H7 (cell line): Measurements from ENCODE around the gene NCAM1. TPM values are rescaled to one million over a fixed set of nuclear protein-coding genes. Genes with fewer than 3 reads are reported as not detected.
A peak's percentile ranks its signal among the peaks of the same experiment; 100 is the strongest.
"Not testable (repeated sequence)": the region's sequence is repeated elsewhere in the genome, so short reads cannot be mapped to it uniquely, and the experiment has no call there.

Source experiments
- DNase-seq: peaks from one replicate; pipeline ENCODE4 v3.0.0; 2012
- H3K27me3 ChIP-seq: 2 replicates; pipeline ENCODE4 v1.6.0; 2011; ENCODE audit warnings: mild to moderate bottlenecking, low read length; ENCODE audit not compliant: control insufficient read depth, insufficient read depth
- H3K36me3 ChIP-seq: replicated peaks from 2 replicates; pipeline ENCODE4 v1.5.1; 2011; ENCODE audit warnings: low read length; ENCODE audit not compliant: control insufficient read depth, insufficient read depth
- H3K4me3 ChIP-seq: 2 replicates; pipeline ENCODE4 v1.5.1; 2011; ENCODE audit warnings: low read depth, mild to moderate bottlenecking, control low read depth, low read length, moderate library complexity; ENCODE audit not compliant: insufficient read depth
- total RNA-seq: library from RNA; depleted of rRNA; stranded (reverse); fragments of >200 nt; shearing (Covaris generic); gene quantifications from 2 replicates; pipeline ENCODE4 v1.2.3, GENCODE V29; 2014

Gene NCAM1
- total RNA-seq, 1 experiment from 2014 or later: 7.1 TPM

DNA sequence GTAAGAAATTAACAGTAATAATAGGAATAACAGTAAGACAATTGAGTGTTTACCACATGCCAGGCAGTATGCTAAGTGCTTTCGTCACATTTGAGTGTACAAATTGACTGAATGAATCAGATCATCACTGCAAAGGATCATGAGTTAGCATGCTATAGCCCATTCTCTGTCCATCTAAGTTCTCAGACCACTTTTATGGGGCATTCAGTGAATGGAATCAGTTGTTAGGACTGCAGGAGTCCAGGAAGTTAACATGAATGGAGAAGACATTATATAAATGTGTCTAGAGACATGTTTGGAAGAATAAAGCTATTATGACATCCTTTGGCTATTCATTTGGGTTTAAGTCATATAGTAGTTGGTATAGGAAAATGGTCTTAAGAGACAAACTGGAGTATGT, 59.9 kb downstream of the NCAM1 start:
- H3K4me3 ChIP-seq: no peak overlapping the region
- peaks cover 2% of the 10 kb centered on the region; the same call in 1 of the 2 replicates for H3K27me3 ChIP-seq
- no peak for DNase-seq
- H3K36me3 ChIP-seq: no peaks in the 10 kb centered on the region

- Histone ChIP-seq H3K36me3 (no peaks in the 10 kb centered on the region), H3K27me3 (no peaks in the 10 kb centered on the region), H3K4me3 (no peak overlapping the region)
- no peak for DNase-seq
Measured at GRCh38 chr11:113022262-113022661, 61.0 kb downstream of the NCAM1 start.

DNA sequence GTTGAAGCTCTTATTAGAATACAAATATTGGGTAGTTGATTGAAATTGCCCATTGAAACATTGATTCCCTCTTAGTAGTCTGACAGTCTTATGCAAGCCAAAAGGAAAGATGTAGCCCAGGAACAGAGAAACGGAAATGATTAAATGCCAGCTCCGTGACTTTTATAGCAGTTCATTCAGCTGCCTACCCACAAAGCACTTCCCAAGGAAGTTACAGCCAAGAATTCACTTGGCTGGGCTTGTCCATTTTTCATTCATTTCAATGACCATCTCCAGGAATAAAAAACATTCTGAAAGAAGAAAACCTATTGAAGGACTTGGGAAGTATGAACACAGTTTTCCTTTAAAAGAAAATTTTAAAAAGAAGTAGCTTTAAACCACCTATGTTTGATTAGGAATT, 62.0 kb downstream of the NCAM1 start:
- H3K36me3 ChIP-seq: no peaks in the 10 kb centered on the region
- H3K4me3 ChIP-seq: no peak overlapping the region
- no peak for DNase-seq
- H3K27me3 ChIP-seq: no peaks in the 10 kb centered on the region

DNA sequence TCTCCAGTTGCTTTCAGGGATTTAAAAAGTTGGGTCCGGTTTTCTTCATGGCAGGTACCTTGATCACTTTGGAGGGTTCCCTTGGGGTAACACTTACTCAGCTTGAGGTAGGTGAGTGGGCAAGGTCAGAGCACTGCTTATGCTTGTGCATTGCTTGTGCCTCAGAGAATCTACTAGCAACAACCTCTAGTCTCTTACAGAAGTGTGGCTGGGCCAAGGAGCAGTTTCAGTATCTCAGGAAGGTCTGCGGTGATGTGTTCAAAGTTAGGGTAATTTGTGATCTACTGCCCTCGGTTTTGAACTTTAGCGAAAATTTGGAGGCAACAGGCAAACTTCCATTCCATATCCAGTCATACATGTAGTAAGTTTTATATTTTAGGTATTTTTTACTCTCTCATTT, 62.8 kb downstream of the NCAM1 start:
- no peaks in the 10 kb centered on the region for H3K36me3 ChIP-seq
- H3K4me3 ChIP-seq: no peak overlapping the region
- H3K27me3 ChIP-seq: no peaks in the 10 kb centered on the region
- DNase-seq: no peak

DNA sequence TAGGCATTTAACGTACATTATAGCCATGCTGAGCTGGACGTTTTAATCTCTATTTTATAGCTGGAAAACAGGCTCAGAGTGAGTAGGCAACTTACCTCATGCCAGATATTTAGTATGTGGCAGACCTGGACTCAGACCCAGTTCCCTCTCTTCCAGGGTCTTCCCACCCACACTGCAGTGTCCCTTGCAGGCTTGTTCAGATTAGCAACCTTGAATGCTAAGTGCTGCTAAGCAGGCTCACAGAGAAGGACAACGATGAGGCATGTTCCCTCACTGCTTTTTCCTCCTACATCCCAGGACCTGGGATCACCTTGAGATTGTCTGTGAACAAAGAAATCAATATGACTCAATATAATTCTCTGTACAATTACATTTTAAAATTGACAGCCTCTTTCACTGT, 65.6 kb downstream of the NCAM1 start:
- no peaks in the 10 kb centered on the region for H3K36me3 ChIP-seq
- DNase-seq: no peak
- H3K4me3 ChIP-seq: no peak overlapping the region
- H3K27me3 ChIP-seq: no peaks in the 10 kb centered on the region

GRCh38 chr11:113034576-113034975, 73.4 kb downstream of the NCAM1 start:
- no peaks in the 10 kb centered on the region; the same call in 1 of the 2 replicates for H3K27me3 ChIP-seq
- H3K4me3 ChIP-seq: no peak overlapping the region
- no peaks in the 10 kb centered on the region for H3K36me3 ChIP-seq
- DNase-seq: no peak

DNA sequence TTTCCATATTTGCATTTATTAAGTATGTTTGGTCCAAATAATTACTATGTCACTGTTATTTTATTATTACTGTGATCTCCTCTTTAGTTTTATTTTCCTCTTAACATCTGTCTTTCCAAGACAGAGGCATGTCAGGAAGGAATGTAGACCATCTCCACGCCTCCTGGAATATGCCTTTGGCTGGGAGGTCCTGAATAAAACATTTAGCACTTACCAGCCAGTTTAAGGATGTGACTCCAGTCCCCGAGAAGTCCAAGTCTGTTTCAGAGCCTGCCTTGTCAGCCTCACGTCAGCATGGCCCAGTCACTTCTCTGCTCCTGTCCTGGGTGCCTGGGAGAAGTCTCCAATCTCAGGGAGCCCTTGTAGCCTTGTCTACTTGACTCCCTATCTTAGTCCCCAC, 74.5 kb downstream of the NCAM1 start:
- no peaks in the 10 kb centered on the region; the same call in 1 of the 2 replicates for H3K27me3 ChIP-seq
- DNase-seq: no peak
- H3K36me3 ChIP-seq: no peaks in the 10 kb centered on the region
- H3K4me3 ChIP-seq: no peak overlapping the region

DNA sequence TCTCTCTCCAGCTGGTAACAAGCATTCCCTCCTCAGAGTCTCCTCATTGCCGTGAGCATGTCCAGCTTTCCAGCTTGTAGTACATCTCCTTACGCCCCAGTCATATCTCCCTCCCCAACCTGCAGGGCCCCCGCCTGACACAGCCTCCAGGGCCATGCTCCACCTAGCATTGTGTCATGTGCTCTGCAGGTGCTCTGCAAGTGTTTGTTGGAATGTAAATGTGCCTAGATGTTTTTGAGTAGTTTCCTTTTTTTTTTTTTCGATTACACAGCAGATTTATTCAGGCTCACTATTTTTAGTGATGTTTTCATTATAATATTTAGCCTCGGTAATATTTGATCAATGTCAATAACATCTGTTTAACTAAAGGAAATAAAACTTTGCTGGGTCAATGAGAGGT, 82.5 kb downstream of the NCAM1 start:
- H3K4me3 ChIP-seq: no peak overlapping the region
- no peaks in the 10 kb centered on the region for H3K36me3 ChIP-seq
- no peaks in the 10 kb centered on the region; the same call in 1 of the 2 replicates for H3K27me3 ChIP-seq
- peak; percentile 28 for DNase-seq

DNA sequence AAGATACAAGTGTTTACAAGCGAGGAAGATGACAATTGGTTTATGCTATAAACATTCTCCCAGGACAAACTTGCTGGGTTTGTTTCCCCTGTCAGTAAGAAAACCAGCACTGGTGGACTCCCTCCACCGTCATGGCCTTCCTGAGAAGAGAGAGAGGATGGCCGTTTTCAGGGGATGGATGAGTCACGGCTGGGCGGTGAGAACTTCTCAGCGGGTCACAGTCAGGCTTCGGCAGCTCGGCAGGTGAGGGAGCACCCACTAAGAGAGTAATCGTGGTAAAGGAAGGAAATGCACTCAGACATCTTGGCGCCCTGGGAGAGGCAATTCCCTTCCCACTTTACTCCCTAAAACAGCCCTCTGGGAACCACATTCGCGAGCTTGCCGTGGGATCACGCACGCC, 83.9 kb downstream of the NCAM1 start:
- peak; percentile 29 for DNase-seq
- Histone ChIP-seq H3K27me3 (no peaks in the 10 kb centered on the region; the same call in 1 of the 2 replicates), H3K36me3 (no peaks in the 10 kb centered on the region), H3K4me3 (no peak overlapping the region)

GRCh38 chr11:113046866-113047265, 85.6 kb downstream of the NCAM1 start:
- no peaks in the 10 kb centered on the region for H3K36me3 ChIP-seq
- no peaks in the 10 kb centered on the region; the same call in 1 of the 2 replicates for H3K27me3 ChIP-seq
- DNase-seq: no peak
- no peak overlapping the region for H3K4me3 ChIP-seq

GRCh38 chr11:113048820-113049768, 87.9 kb downstream of the NCAM1 start:
- H3K36me3 ChIP-seq: no peaks in the 10 kb centered on the region
- DNase-seq: no peak
- no peak overlapping the region for H3K4me3 ChIP-seq
- no peaks in the 10 kb centered on the region for H3K27me3 ChIP-seq

DNA sequence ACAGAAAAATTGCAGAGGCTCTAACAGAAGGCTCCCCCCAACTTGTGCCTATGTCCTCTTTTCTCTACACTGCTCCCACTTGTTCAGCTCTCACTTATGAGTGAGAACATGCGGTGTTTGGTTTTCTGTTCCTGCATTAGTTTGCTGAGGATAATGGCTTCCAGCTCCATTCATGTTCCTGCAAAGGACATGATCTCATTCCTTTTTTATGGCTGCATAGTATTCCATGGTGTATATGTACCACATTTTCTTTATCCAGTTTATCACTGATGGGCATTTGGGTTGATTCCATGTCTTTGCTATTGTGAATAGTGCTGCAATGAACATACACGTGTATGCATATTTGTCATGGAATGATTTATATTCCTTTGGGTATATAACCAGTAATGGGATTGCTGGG, 91.8 kb downstream of the NCAM1 start:
- DNase-seq, H3K36me3 ChIP-seq, H3K4me3 ChIP-seq, H3K27me3 ChIP-seq: not testable (repeated sequence)

DNA sequence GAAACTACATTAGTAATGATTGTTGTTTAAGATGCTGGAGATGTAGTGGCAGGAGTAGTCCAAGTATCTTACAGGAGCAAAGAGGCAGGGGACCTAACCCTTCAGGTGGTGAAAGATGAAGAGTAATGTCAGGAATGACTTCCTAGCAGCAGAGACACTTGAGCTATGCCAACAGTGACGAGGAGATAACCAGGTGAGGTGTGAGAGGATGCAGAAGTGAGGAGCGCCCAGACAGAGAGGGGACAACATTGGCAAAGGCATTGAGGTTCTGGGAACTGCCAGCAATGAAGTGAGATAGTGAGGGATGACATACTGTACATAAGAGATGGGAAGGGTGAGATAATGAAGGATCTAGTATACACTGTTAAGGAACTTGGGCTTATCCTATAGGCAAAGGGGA, 95.8 kb downstream of the NCAM1 start:
- Histone ChIP-seq H3K4me3 (no peak overlapping the region), H3K27me3 (no peaks in the 10 kb centered on the region), H3K36me3 (no peaks in the 10 kb centered on the region)
- no peak for DNase-seq

DNA sequence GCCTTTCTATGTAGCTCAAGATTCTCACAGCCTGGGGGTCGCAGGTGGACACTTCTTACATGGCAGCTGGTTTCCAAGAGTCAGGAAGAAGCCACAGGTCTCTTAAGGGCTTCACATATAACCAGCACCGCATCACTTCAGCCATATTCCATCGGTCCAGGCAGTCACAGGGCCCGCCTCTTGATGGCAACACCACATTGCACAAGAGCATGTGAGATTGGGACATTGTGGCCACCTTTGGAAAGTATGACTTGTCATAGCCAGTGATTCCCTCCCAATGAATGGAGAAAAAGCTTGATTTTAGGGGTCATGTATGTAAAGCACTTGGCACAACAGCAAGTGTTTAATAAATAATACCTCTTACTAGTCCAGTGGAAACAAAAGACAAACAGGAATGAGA, 98.3 kb downstream of the NCAM1 start:
- no peaks in the 10 kb centered on the region for H3K36me3 ChIP-seq
- no peak overlapping the region for H3K4me3 ChIP-seq
- H3K27me3 ChIP-seq: no peaks in the 10 kb centered on the region
- no peak for DNase-seq

GRCh38 chr11:113065330-113065729, 104.1 kb downstream of the NCAM1 start:
- Histone ChIP-seq H3K4me3 (no peak overlapping the region), H3K27me3 (no peaks in the 10 kb centered on the region), H3K36me3 (no peaks in the 10 kb centered on the region)
- DNase-seq: no peak
